ENCODE results near the gene SYPL2. TPM values are rescaled to one million over a fixed set of nuclear protein-coding genes. Genes with fewer than 3 reads are reported as not detected.

SYPL2 gene
- total RNA-seq, 2 experiments from 2014 or later, result not detected

GRCh38 chr1:109493805-109494539, 27.6 kb downstream of the SYPL2 start, which contains the start of gene CYB561D1:
CYB561D1 (plus strand) TSS chr1:109494094; CDS start chr1:109494140, 46 bp downstream.
- H3K4me1 Mint-ChIP-seq, result peaks cover 38% of the 10 kb centered on the region
- peak within 1 kb of the TSS; percentile 97 for H3K4me3 Mint-ChIP-seq
- no peaks in the 10 kb centered on the region for H3K36me3 Mint-ChIP-seq
- peak within 1 kb of the TSS; percentile 85 for H3K27ac Mint-ChIP-seq
- peak; percentile 94 for DNase-seq
- no peaks in the 10 kb centered on the region for H3K9me3 Mint-ChIP-seq
- no peaks in the 10 kb centered on the region for H3K27me3 Mint-ChIP-seq

GRCh38 chr1:109495738-109496137, 29.4 kb downstream of the SYPL2 start:
- Mint-ChIP-seq H3K4me3 (peak overlapping the region; percentile 97), H3K4me1 (peaks cover 56% of the 10 kb centered on the region), H3K27me3 (no peaks in the 10 kb centered on the region), H3K36me3 (no peaks in the 10 kb centered on the region), H3K27ac (no peak overlapping the region), H3K9me3 (no peaks in the 10 kb centered on the region)
- no peak for DNase-seq

DNA sequence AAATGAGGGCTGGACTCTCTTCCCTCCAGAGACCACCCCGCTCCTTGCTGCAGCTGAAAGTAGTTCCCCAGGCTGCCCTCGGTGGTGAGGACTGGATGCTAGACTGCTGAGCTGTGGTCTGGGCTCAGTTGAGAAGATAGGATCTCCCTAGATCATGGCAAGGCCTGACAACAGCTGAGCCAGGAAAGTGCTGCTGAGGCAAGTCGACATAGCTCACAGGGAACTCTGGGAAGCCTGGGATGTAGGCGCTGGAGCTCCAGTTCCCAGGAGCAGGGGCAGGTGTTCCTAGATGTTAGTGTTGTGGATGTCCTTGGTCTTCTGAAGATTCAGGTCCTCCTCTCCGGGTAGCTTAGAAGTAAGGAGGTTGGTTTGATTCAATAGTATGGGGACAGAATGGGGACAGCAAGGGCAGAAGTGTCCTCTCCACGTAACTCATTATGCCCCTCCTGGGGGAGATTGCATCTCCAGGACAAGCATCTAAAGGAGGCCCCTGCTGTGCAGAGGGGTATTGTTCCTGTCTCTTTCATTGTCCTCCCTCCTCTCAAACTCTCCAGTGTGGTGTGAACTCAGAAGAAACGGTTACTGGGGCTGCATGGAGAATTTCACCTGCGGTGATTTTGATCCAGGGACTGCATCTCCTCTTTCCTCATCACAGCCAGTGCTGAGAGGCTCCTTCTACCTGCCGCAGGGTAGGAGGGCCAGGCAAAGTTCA, 31.3 kb downstream of the SYPL2 start:
- Mint-ChIP-seq H3K27ac (peak overlapping the region; percentile 58), H3K9me3 (no peaks in the 10 kb centered on the region), H3K36me3 (peaks cover under 1% of the 10 kb centered on the region), H3K27me3 (no peaks in the 10 kb centered on the region), H3K4me3 (peak overlapping the region; percentile 48), H3K4me1 (peaks cover 74% of the 10 kb centered on the region)
- no peak for DNase-seq

GRCh38 chr1:109498161-109498801, 31.9 kb downstream of the SYPL2 start:
- H3K9me3 Mint-ChIP-seq, result no peaks in the 10 kb centered on the region
- DNase-seq, result peak; percentile 40
- peak overlapping the region; percentile 58 for H3K27ac Mint-ChIP-seq
- peak overlapping the region; percentile 48 for H3K4me3 Mint-ChIP-seq
- no peaks in the 10 kb centered on the region for H3K27me3 Mint-ChIP-seq
- peaks cover 78% of the 10 kb centered on the region for H3K4me1 Mint-ChIP-seq
- H3K36me3 Mint-ChIP-seq, result peaks cover 3% of the 10 kb centered on the region

- H3K4me3 Mint-ChIP-seq, result peak overlapping the region; percentile 16
- peak; percentile 31 for DNase-seq
- H3K9me3 Mint-ChIP-seq, result no peaks in the 10 kb centered on the region
- H3K27ac Mint-ChIP-seq, result peak overlapping the region; percentile 74
- peaks cover 3% of the 10 kb centered on the region for H3K36me3 Mint-ChIP-seq
- no peaks in the 10 kb centered on the region for H3K27me3 Mint-ChIP-seq
- H3K4me1 Mint-ChIP-seq, result peaks cover 83% of the 10 kb centered on the region
Observed at GRCh38 chr1:109499081-109499480, 32.7 kb downstream of the SYPL2 start.

DNA sequence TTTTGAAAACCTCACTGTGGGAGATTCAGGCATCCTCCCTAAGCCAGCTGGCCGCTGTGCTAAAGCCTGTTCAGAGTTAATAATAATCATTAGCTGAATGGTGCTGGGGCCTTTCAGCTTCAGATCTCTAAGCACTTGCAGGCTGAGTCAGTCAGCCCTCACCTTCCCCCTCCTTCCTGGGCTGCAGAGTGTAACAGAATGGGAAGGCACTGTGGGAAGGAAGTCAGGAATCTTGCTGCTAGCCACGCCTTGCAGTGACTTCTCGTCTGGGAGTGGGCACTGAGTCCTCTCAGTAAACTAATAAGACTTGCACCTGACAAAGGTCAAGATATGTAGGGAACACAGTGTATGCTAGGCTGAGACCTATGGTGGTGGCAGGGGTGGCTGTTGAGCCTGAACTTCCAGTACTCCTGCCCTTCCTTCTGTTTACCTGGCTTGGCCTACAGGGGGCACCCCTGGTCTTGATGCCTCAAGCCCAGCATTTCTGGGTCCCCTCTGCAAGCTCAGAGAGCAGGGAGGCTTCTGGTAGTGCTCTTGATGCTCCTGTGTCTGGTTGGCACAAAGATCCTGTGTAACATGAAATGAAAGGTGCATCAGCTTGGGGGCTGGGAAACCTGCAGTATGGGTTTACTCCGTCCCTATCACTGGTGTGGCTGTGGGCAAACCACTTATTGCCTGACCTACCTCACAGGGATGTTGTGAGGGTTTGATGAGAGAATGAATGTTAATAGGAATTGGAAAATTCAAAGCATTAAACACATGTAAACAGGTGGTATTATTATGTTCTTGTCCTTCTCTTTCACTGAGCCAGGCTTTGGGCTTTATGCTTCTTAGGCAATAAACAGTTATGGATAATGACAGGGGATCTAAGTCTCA, 33.6 kb downstream of the SYPL2 start:
- Mint-ChIP-seq H3K4me3 (no peak overlapping the region), H3K27me3 (no peaks in the 10 kb centered on the region), H3K36me3 (peaks cover 3% of the 10 kb centered on the region), H3K9me3 (no peaks in the 10 kb centered on the region), H3K27ac (peak overlapping the region; percentile 74), H3K4me1 (peaks cover 86% of the 10 kb centered on the region)
- DNase-seq, result peak; percentile 64

GRCh38 chr1:109500941-109501381, 34.6 kb downstream of the SYPL2 start:
- peaks cover 3% of the 10 kb centered on the region for H3K36me3 Mint-ChIP-seq
- DNase-seq, result no peak
- no peak overlapping the region for H3K4me3 Mint-ChIP-seq
- H3K27me3 Mint-ChIP-seq, result no peaks in the 10 kb centered on the region
- H3K27ac Mint-ChIP-seq, result peak overlapping the region; percentile 23
- no peaks in the 10 kb centered on the region for H3K9me3 Mint-ChIP-seq
- peaks cover 87% of the 10 kb centered on the region for H3K4me1 Mint-ChIP-seq

GRCh38 chr1:109501644-109502363, 35.5 kb downstream of the SYPL2 start:
- no peak overlapping the region for H3K4me3 Mint-ChIP-seq
- H3K9me3 Mint-ChIP-seq, result no peaks in the 10 kb centered on the region
- H3K36me3 Mint-ChIP-seq, result peaks cover 3% of the 10 kb centered on the region
- peaks cover 83% of the 10 kb centered on the region for H3K4me1 Mint-ChIP-seq
- DNase-seq, result no peak
- H3K27ac Mint-ChIP-seq, result peak overlapping the region; percentile 50
- H3K27me3 Mint-ChIP-seq, result no peaks in the 10 kb centered on the region

- Mint-ChIP-seq H3K27ac (peak overlapping the region; percentile 50), H3K4me1 (peaks cover 80% of the 10 kb centered on the region), H3K9me3 (no peaks in the 10 kb centered on the region), H3K4me3 (peak overlapping the region; percentile 42), H3K27me3 (no peaks in the 10 kb centered on the region), H3K36me3 (peaks cover 3% of the 10 kb centered on the region)
- peak; percentile 30 for DNase-seq
Observed at GRCh38 chr1:109502364-109502851, 36.1 kb downstream of the SYPL2 start.

GRCh38 chr1:109503935-109504334, 37.6 kb downstream of the SYPL2 start:
- Mint-ChIP-seq H3K36me3 (peaks cover 6% of the 10 kb centered on the region), H3K27ac (peak overlapping the region; percentile 76), H3K4me3 (peak overlapping the region; percentile 8), H3K4me1 (peaks cover 78% of the 10 kb centered on the region), H3K27me3 (no peaks in the 10 kb centered on the region), H3K9me3 (no peaks in the 10 kb centered on the region)
- DNase-seq, result no peak

- H3K27ac Mint-ChIP-seq, result peak overlapping the region; percentile 66
- no peaks in the 10 kb centered on the region for H3K9me3 Mint-ChIP-seq
- DNase-seq, result no peak
- H3K36me3 Mint-ChIP-seq, result peaks cover 6% of the 10 kb centered on the region
- no peaks in the 10 kb centered on the region for H3K27me3 Mint-ChIP-seq
- H3K4me3 Mint-ChIP-seq, result no peak overlapping the region
- H3K4me1 Mint-ChIP-seq, result peaks cover 72% of the 10 kb centered on the region
Observed at GRCh38 chr1:109504974-109505373, 38.6 kb downstream of the SYPL2 start.

GRCh38 chr1:109508001-109508872, 41.9 kb downstream of the SYPL2 start:
- Mint-ChIP-seq H3K27ac (peak overlapping the region; percentile 89), H3K36me3 (peaks cover 2% of the 10 kb centered on the region), H3K9me3 (no peaks in the 10 kb centered on the region), H3K27me3 (no peaks in the 10 kb centered on the region), H3K4me3 (peak overlapping the region; percentile 85), H3K4me1 (peaks cover 52% of the 10 kb centered on the region)
- no peak for DNase-seq

- Mint-ChIP-seq H3K27me3 (no peaks in the 10 kb centered on the region), H3K27ac (peak overlapping the region; percentile 89), H3K36me3 (peaks cover 2% of the 10 kb centered on the region), H3K4me3 (peak overlapping the region; percentile 85), H3K4me1 (peaks cover 50% of the 10 kb centered on the region), H3K9me3 (no peaks in the 10 kb centered on the region)
- DNase-seq, result no peak
Observed at GRCh38 chr1:109508873-109509175, 42.5 kb downstream of the SYPL2 start.
